AG10803 (cell line): ENCODE results near the gene TTC31.

Source experiments
- DNase-seq: peaks from one replicate; pipeline ENCODE4 v3.0.0; 2010; ENCODE audit warnings: low read depth
- H3K4me3 ChIP-seq: 2 replicates; pipeline ENCODE4 v1.5.1; 2011; ENCODE audit warnings: mild to moderate bottlenecking, low read length, control low read depth
- CTCF ChIP-seq: conservative IDR thresholded peaks from 2 replicates; pipeline ENCODE4 v1.5.1; 2011; ENCODE audit warnings: mild to moderate bottlenecking, low read length, control low read depth, inconsistent platforms

The TTC31 gene

GRCh38 chr2:74482801-74483674 lies at the start of gene TTC31, which contains the start of gene CCDC142:
TTC31 (plus strand) TSS chr2:74483081; CDS start chr2:74483096, 15 bp downstream.
CCDC142 (minus strand) TSS chr2:74482998; CDS start chr2:74482837, 161 bp downstream.
- peak within 1 kb of the TSS; percentile 97 for H3K4me3 ChIP-seq
- peak; percentile 88 for TF ChIP-seq CTCF
- peak; percentile 93 for DNase-seq

GRCh38 chr2:74436111-74436805 lies 46.6 kb upstream of the TTC31 start:
- no peak overlapping the region for H3K4me3 ChIP-seq
- no peak for TF ChIP-seq CTCF
- no peak for DNase-seq

GRCh38 chr2:74436848-74437695 lies 45.8 kb upstream of the TTC31 start:
- no peak overlapping the region for H3K4me3 ChIP-seq
- no peak for TF ChIP-seq CTCF
- DNase-seq: no peak

DNA sequence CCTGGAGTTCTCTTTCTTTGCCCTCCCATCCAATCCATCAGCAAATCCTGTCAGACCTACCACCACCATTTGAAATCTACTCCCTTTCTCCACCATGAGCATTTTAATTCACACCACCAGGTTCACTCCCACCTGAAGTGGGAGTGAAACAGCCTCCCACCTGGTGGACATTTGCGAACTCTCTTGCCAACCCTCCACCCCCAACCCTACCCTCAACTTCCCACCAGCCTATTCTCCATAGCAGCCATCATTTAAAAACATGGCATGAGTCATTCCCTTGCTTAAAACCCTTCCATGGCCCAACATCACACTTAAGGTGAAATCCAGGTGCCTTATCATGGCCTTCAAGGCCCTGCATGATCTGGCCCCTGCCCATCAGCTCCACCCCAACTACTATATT lies 44.6 kb upstream of the TTC31 start:
- no peak for TF ChIP-seq CTCF
- H3K4me3 ChIP-seq: no peak overlapping the region
- no peak for DNase-seq

DNA sequence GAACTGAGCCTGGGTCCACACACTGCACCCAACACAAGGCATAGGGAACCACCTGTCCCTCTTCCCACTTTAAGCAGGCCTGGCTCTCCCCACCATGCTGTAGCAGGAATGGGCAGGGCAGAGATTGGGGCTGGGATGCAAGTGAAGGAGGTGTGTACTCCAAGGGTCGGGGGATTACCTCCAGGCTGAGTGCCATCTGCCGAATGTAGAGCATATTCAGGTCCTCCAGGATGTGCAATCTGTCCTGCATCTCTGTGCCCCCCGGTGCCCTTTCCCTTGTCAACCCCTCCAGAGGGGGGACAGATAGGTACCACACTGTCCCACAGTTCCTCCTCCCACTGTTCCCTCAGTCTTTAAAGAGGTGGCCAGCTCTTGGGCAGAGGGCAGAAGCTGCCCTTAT lies 43.5 kb upstream of the TTC31 start:
- no peak for TF ChIP-seq CTCF
- DNase-seq: no peak
- H3K4me3 ChIP-seq: peak overlapping the region; percentile 81

- DNase-seq: peak; percentile 48
- TF ChIP-seq CTCF: no peak
- H3K4me3 ChIP-seq: peak overlapping the region; percentile 81
Observed at GRCh38 chr2:74439803-74440377, 43.0 kb upstream of the TTC31 start.
